ENCODE measurements around the gene TEX44.

Gene TEX44

DNA sequence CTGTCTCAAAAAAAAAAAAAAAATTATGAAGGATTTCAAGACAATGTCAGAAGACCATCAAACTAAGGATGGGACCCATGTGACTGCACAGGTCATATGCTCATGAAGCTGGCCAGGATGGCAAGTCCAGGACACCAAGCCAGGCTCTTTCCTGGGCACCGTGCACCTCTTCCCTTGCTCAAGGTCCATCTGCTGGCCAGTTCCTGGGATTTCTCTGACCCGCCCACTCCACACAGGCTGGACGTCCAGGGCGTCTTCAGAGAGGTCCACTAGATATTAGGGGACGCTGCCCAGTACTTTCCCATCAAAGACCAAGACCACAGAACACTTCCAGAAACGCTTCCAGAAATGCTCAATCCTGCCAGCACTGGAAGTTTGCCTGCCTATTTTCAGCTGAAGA, 14.3 kb downstream of the TEX44 start:
- Histone ChIP-seq H3K4me3 (ENCODE audit: low read depth in 1 of 2, low read length in 1 of 2) (no peak overlapping the region), H3K36me3 (no peaks in the 10 kb centered on the region), H3K27me3 (peaks cover 27% of the 10 kb centered on the region), H3K4me1 (ENCODE audit: control insufficient read depth in 1 of 2, insufficient read depth in 1 of 2, low read depth in 1 of 2, low read length in 1 of 2) (peaks cover 12 to 14% of the 10 kb centered on the region in 2 experiments), H3K9me3 (no peaks in the 10 kb centered on the region), H3K27ac (no peak overlapping the region)
- no peak for TF ChIP-seq CTCF (IDR thresholded peaks at IDR 0.05)

DNA sequence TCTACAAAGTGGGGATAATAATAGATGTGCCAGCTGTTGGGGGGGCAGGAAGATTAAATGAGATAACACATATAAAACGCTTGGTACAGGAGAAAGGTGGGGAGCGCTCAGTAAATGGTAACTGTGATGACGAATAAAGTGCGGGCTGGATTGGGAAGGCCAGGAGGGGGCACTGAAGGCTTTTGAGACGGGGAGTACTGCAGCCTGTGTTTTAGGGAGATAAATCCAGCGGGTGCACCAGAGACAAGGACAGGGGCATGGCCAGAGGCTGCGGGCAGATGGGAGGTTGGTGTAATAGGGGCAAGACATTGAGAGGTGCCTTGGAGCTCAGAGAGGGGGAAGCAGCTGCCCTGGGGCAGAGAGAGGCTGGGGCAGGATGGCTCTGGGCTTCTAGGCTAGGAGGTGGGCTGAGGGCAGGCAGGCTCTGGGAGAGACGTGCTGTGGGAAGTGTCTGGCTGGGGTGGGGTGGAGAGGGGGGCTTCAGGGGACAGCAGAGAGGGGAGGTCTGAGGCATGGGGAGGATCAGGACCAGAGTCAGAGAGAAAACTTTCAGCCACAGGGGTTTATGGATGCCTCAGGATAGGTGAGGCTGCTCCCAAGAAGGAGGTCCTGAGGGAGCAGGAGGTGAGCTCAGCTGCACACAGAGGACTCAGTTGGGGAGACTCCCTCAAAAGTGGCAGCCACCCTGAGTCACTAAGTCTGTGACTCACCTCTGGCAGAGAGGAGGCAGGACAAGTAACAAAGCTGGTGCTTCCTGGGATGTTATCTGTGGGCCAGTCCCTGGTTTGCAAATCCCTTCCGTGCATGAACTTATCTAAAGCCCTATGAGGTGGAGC, 18.8 kb downstream of the TEX44 start:
- peaks cover 32 to 34% of the 10 kb centered on the region in 2 experiments for H3K4me1 ChIP-seq (ENCODE audit: control insufficient read depth in 1 of 2, insufficient read depth in 1 of 2, low read depth in 1 of 2, low read length in 1 of 2)
- no peak overlapping the region for H3K27ac ChIP-seq
- peaks cover 38% of the 10 kb centered on the region for H3K27me3 ChIP-seq

GRCh38 chr2:231612109-231612455, 19.4 kb downstream of the TEX44 start:
- Histone ChIP-seq H3K4me3 (ENCODE audit: low read depth in 1 of 2, low read length in 1 of 2) (peak overlapping the region in 1 of 2 experiments; percentile 12), H3K36me3 (no peaks in the 10 kb centered on the region), H3K4me1 (ENCODE audit: control insufficient read depth in 1 of 2, insufficient read depth in 1 of 2, low read depth in 1 of 2, low read length in 1 of 2) (peaks cover 32 to 34% of the 10 kb centered on the region in 2 experiments), H3K9me3 (no peaks in the 10 kb centered on the region), H3K27ac (peak overlapping the region; percentile 47), H3K27me3 (peaks cover 43% of the 10 kb centered on the region)
- TF ChIP-seq CTCF (IDR thresholded peaks at IDR 0.05) = no peak

More for the DNA sequence above, 18.8 kb downstream of the TEX44 start:
- no peaks in the 10 kb centered on the region for H3K9me3 ChIP-seq
- TF ChIP-seq CTCF (IDR thresholded peaks at IDR 0.05) = no peak
- H3K36me3 ChIP-seq = no peaks in the 10 kb centered on the region
- H3K4me3 ChIP-seq (ENCODE audit: low read depth in 1 of 2, low read length in 1 of 2) = no peak overlapping the region

DNA sequence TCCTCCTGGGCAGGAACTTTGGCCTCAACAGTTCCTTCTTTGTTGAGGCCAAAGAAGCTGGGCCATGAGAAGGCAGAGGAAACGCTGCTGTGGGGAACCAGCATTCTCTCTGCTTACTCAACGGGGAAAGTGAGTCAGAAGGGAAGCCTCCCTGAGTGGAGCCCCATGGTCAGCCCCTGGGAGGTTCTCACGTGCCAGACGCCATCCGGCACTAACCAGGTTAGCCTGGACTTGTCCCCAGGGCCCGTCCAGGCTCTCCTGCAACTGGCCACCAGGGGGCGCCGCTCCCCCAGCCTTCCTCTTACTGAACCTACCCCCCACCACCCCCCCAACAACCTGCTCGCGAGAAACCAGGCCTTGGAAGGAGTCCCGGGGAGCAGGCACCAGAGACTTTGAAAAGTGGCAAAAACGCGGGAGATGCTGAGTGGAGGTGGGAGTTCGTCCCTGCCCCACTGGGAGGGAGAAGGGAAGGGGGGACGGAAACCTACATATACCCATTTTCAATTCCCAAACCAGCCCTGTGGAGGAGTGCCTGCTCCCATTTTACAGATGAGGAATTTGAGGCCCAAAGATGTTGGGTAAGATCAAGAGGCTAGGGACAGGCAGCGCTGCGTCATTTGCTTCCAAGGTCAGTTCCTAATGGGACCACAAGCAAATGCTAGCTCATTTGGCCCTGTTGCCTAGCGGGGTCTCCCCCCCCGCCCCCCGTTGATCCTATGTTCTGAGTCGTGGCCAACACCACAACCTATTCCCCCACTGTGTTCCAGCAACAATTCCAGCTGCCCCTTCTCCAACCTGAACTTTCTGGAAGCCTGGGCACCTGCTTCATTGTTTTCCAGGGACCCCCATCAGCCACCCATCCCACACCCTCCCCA, 20.0 kb downstream of the TEX44 start:
- peak; percentile 94 for TF ChIP-seq CTCF (IDR thresholded peaks at IDR 0.05)
- no peaks in the 10 kb centered on the region for H3K9me3 ChIP-seq
- H3K4me3 ChIP-seq (ENCODE audit: low read depth in 1 of 2, low read length in 1 of 2) = peak overlapping the region; percentile 12 to 46
- H3K36me3 ChIP-seq = no peaks in the 10 kb centered on the region
- peaks cover 48% of the 10 kb centered on the region for H3K27me3 ChIP-seq
- H3K4me1 ChIP-seq (ENCODE audit: control insufficient read depth in 1 of 2, insufficient read depth in 1 of 2, low read depth in 1 of 2, low read length in 1 of 2) = peaks cover 32 to 34% of the 10 kb centered on the region in 2 experiments
- peak overlapping the region; percentile 47 for H3K27ac ChIP-seq

- Histone ChIP-seq H3K4me3 (ENCODE audit: low read depth in 1 of 2, low read length in 1 of 2) (peak overlapping the region; percentile 46 to 62), H3K27me3 (peaks cover 49% of the 10 kb centered on the region), H3K36me3 (no peaks in the 10 kb centered on the region), H3K4me1 (ENCODE audit: control insufficient read depth in 1 of 2, insufficient read depth in 1 of 2, low read depth in 1 of 2, low read length in 1 of 2) (peaks cover 32 to 34% of the 10 kb centered on the region in 2 experiments), H3K9me3 (no peaks in the 10 kb centered on the region), H3K27ac (no peak overlapping the region)
- TF ChIP-seq CTCF (IDR thresholded peaks at IDR 0.05) = no peak
Observed at GRCh38 chr2:231613331-231613662, 20.6 kb downstream of the TEX44 start.
